Lung (tissue), 12 donors: ENCODE results near the gene RGS12. TPM values are rescaled to one million over a fixed set of nuclear protein-coding genes. Genes with fewer than 3 reads are reported as not detected.

Source experiments
- ATAC-seq: fragments of 200-7000 bp; cut with Tn5 transposase; one replicate; pipeline ENCODE4 v1.9.1; 2020; ENCODE audit warnings: moderate number of reproducible peaks; ENCODE audit not compliant: insufficient read depth, low FRiP score
- DNase-seq, 3 donors: peaks; one replicate each; pipeline ENCODE4 v3.0.0-alpha.2; 2013 to 2017
- H3K27ac ChIP-seq, 2 donors: one replicate each; pipeline ENCODE4 v1.5.1; 2013; ENCODE audit warnings: mild to moderate bottlenecking in 2 of 2, moderate library complexity in 2 of 2, control low read depth in 1 of 2, inconsistent platforms in 1 of 2, low read depth in 1 of 2, low read length in 1 of 2
- H3K27me3 ChIP-seq, 3 donors: one replicate each; pipeline ENCODE4 v1.5.1; 2013; ENCODE audit warnings: low read length in 2 of 3; ENCODE audit not compliant: control insufficient read depth in 3 of 3, insufficient read depth in 3 of 3
- H3K36me3 ChIP-seq, 4 donors: one replicate each; pipeline ENCODE4 v1.5.1; 2013; ENCODE audit warnings: low read length in 4 of 4, mild to moderate bottlenecking in 1 of 4, moderate library complexity in 1 of 4; ENCODE audit not compliant: control insufficient read depth in 4 of 4, insufficient read depth in 4 of 4
- H3K4me1 ChIP-seq, 5 donors: one replicate each; pipeline ENCODE4 v1.5.1; 2013; ENCODE audit warnings: low read length in 5 of 5, mild to moderate bottlenecking in 2 of 5, moderate library complexity in 1 of 5; ENCODE audit not compliant: control insufficient read depth in 5 of 5, insufficient read depth in 5 of 5
- H3K4me3 ChIP-seq: one replicate; pipeline ENCODE4 v1.5.1; 2013; ENCODE audit warnings: mild to moderate bottlenecking, control low read depth, moderate library complexity
- H3K9ac ChIP-seq, 2 donors: one replicate each; pipeline ENCODE4 v1.5.1; 2013; ENCODE audit warnings: low read length in 2 of 2, control low read depth in 1 of 2; ENCODE audit not compliant: insufficient read depth in 1 of 2
- H3K9me3 ChIP-seq, 4 donors: one replicate each; pipeline ENCODE4 v1.5.1; 2013; ENCODE audit warnings: low read length in 3 of 4, mild to moderate bottlenecking in 1 of 4, moderate library complexity in 1 of 4; ENCODE audit not compliant: control insufficient read depth in 4 of 4, insufficient read depth in 3 of 4
- CTCF ChIP-seq: IDR thresholded peaks from 2 replicates; pipeline ENCODE4 v1.5.1; 2012; ENCODE audit warnings: mild to moderate bottlenecking; ENCODE audit errors: control extremely low read depth, extremely low read depth
- WGBS, 2 donors: extraction: QIAGEN DNeasy Blood & Tissue Kit; methylation state at CpG; one replicate each; pipeline ENCODE4 v1.1.7; 2013; 5-methylcytosine and 5-hydroxymethylcytosine counted together
- polyA plus RNA-seq, 2 donors: library from polyadenylated mRNA; stranded (reverse); fragments of 200-250 nt; gene quantifications; one replicate each; pipeline ENCODE4 v1.2.1, GENCODE V29; 2013
- total RNA-seq, 2 donors: library from RNA; depleted of rRNA in 1 of 2; stranded (reverse); fragments of >200 nt in 1 of 2; gene quantifications; one replicate each; pipeline ENCODE4 v1.2.1, GENCODE V29; 2014 to 2021
- donor health status: control.
- donor health status: control.
- donor health status: Bipolar disorder and iron deficiency.
- donor health status: healthy.
- donor health status: DM: yes; HTN: yes; CAD: no.

Gene RGS12
- total and polyA plus RNA-seq, 4 donors, result 15.4 to 76.6 (median 44.9) TPM

DNA sequence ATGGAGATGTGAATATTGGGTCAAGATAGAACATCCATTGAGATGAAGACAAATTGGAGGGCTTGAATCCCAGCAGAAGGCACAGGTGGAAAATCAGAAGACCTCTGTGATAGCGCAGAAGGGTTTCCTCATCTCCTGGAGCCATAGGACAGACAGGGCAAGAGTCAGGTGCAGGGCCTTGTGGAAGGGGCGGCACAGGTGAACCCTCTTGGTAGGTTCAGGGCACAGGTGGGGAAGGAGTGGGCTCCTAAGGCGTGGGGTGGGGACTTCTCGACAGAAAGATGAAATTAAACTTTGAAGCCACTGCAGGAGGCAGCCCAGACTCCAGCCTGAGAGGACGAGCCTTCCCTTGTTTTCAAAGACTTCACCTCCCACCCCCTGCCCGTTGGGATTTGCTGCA, 9.3 kb upstream of the RGS12 start:
- TF ChIP-seq CTCF, result no peak
- Histone ChIP-seq H3K4me1 (peaks cover 0 to 21% (median 4%) of the 10 kb centered on the region in 5 donors), H3K27me3 (peaks cover 0 to 5% (median 0%) of the 10 kb centered on the region in 3 donors), H3K4me3 (no peak overlapping the region), H3K9ac (no peak overlapping the region), H3K36me3 (no peaks in the 10 kb centered on the region), H3K9me3 (peaks cover 0 to 1% (median 0%) of the 10 kb centered on the region in 4 donors), H3K27ac (no peak overlapping the region)
- DNase-seq (no peak), ATAC-seq (no peak)
- WGBS, 2 donors, result 85 to 97% methylated on average over 6 of the region's 6 CpGs

DNA sequence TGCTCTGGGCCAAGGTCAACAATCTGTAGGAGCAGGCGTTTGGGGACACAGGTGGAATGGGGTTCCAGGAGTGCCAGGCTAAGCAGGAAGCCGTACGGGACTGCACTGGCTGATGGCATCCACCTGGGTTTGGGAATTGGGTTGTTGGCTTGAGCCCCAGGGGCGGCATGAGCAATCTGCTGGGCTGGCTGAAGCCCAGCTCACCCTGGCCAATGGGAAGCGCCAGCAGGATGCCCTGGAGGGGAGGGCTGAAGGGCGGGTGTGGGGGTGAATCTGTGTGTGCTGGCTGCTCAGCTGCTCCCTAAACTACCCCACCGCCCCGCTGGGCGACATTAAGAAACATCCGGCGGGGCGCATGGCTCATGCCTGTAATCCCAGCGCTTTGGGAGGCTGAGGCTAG, 8.9 kb upstream of the RGS12 start:
- H3K4me3 ChIP-seq, result no peak overlapping the region
- WGBS, 2 donors, result 90 to 92% methylated on average over 13 of the region's 13 CpGs
- H3K9me3 ChIP-seq, result peaks cover 0 to 1% (median 0%) of the 10 kb centered on the region in 4 donors
- H3K36me3 ChIP-seq, result no peaks in the 10 kb centered on the region
- H3K4me1 ChIP-seq, result peaks cover 0 to 21% (median 4%) of the 10 kb centered on the region in 5 donors
- no peak for DNase-seq
- TF ChIP-seq CTCF, result no peak
- H3K9ac ChIP-seq, result no peak overlapping the region
- H3K27me3 ChIP-seq, result peaks cover 0 to 5% (median 0%) of the 10 kb centered on the region in 3 donors
- H3K27ac ChIP-seq, result no peak overlapping the region
- ATAC-seq, result no peak

- H3K27me3 ChIP-seq, result peaks cover 0 to 5% (median 0%) of the 10 kb centered on the region in 3 donors
- DNase-seq (no peak), ATAC-seq (no peak)
- no peak overlapping the region for H3K4me3 ChIP-seq
- WGBS, 2 donors, result 88% methylated on average over 24 of the region's 24 CpGs
- peaks cover 0 to 1% (median 0%) of the 10 kb centered on the region in 4 donors for H3K9me3 ChIP-seq
- TF ChIP-seq CTCF, result no peak
- no peaks in the 10 kb centered on the region for H3K36me3 ChIP-seq
- no peak overlapping the region for H3K27ac ChIP-seq
- H3K4me1 ChIP-seq, result peaks cover 0 to 21% (median 4%) of the 10 kb centered on the region in 5 donors
- H3K9ac ChIP-seq, result no peak overlapping the region
Measured at GRCh38 chr4:3284734-3285557, 7.9 kb upstream of the RGS12 start.
